ENCODE measurements around the gene CHST8. TPM values are rescaled to one million over a fixed set of nuclear protein-coding genes. Genes with fewer than 3 reads are reported as not detected.

The CHST8 gene
- total and polyA plus RNA-seq, 4 donors: 0.05 to 0.07 TPM; not detected in 2

DNA sequence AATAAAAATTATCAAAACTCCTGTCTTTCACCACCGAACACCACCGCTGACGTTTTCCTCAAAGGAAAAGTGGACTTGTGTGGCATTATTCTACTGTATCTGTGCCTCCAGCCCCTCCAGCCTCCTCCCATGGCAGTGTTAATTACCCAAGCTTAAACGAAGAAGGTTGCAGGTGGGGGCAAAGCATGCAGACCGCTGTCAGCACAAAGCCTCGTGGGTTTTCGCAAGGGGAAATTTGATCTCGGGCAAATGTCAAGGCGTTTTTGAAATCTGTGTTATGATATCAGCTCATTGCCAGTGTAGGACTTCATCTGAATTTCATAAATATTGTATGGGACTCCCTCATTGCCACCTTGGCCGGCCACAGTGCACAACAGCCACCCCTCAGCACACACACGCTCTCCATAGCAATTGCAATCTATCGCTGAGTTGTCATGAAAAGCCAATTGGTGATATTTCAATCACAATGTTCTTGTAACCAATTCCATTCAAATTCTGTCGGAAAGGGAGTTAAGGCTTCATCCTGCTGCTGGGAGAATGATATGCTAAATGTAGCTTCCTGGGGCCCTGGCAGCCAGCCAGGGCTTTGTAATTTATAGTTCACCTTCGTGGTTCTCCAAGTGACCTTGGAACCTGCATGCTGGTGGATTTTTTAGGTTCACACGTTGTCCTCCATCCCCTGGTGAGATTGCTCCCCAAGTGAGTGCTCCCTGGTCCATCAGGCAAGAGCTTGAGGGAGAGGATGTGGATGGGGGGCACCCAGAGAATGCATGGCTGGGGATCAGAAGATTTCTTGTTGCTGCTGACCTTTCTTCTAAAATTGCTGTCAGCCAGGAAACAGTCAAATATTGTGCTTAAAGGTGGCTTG, 16.6 kb downstream of the CHST8 start (continued):
- TF ChIP-seq, protein P1, sequence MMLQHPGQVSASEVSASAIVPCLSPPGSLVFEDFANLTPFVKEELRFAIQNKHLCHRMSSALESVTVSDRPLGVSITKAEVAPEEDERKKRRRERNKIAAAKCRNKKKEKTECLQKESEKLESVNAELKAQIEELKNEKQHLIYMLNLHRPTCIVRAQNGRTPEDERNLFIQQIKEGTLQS (IDR thresholded peaks at IDR 0.05): no peak

DNA sequence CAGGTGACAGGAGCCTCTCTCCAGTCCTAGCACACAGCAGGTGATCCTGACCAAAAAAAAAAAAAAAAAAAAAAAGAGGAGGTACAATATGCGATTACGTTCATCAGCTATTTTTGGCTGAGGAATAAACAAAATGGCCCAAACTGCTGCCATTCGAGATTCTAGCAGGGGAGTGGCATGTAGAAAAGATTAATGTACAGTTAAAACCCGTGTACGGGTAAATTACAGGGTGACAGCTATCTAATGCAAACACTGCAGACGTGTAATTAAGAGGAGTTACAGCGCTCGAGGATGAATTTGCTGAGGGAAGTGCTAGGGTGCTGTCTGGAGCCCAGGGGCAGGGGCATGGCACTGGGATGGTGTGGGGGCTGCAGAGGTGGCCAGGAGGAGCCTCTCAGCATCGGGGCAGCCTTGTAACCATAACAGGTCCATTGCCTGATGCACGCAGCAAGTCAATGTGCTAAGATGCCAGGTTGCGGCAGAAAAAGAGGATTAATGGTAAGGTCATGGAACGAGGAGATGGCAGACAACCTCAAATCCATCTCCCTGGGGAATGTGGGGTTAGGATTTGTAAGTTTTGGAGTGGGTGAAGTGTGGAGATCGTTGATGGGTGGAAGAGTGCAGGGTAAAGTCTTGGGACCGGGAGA, 17.4 kb downstream of the CHST8 start:
- no peak for DNase-seq (ENCODE audit: low spot score)
- Histone ChIP-seq H3K27ac (ENCODE audit: low read depth in 1 of 2, low read length in 2 of 2) (no peak overlapping the region), H3K9ac (ENCODE audit: low read depth in 1 of 2, low read length in 2 of 2) (no peak overlapping the region), H3K4me3 (ENCODE audit: low read depth in 1 of 3, low read length in 3 of 3) (no peak overlapping the region), H3K27me3 (ENCODE audit: control insufficient read depth in 4 of 4, insufficient read depth in 4 of 4, low read length in 3 of 4) (peaks cover 0 to 5% (median under 1%) of the 10 kb centered on the region in 4 donors), H3K9me3 (ENCODE audit: control insufficient read depth in 4 of 4, low read length in 3 of 4) (no peaks in the 10 kb centered on the region), H3K36me3 (ENCODE audit: control insufficient read depth in 4 of 4, insufficient read depth in 3 of 4, low read depth in 1 of 4, low read length in 3 of 4) (no peaks in the 10 kb centered on the region), H3K4me1 (ENCODE audit: control insufficient read depth in 4 of 4, insufficient read depth in 4 of 4, low read length in 3 of 4) (no peaks in the 10 kb centered on the region)
- no peak for TF ChIP-seq RXRA (IDR thresholded peaks at IDR 0.05)
- TF ChIP-seq, protein P2, sequence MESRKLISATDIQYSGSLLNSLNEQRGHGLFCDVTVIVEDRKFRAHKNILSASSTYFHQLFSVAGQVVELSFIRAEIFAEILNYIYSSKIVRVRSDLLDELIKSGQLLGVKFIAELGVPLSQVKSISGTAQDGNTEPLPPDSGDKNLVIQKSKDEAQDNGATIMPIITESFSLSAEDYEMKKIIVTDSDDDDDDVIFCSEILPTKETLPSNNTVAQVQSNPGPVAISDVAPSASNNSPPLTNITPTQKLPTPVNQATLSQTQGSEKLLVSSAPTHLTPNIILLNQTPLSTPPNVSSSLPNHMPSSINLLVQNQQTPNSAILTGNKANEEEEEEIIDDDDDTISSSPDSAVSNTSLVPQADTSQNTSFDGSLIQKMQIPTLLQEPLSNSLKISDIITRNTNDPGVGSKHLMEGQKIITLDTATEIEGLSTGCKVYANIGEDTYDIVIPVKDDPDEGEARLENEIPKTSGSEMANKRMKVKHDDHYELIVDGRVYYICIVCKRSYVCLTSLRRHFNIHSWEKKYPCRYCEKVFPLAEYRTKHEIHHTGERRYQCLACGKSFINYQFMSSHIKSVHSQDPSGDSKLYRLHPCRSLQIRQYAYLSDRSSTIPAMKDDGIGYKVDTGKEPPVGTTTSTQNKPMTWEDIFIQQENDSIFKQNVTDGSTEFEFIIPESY (IDR thresholded peaks at IDR 0.05): no peak
- no peak for TF ChIP-seq GABPA (IDR thresholded peaks at IDR 0.05 in 1 of 2, conservative IDR thresholded peaks at IDR 0.05 in 1 of 2)
- TF ChIP-seq, protein P3, sequence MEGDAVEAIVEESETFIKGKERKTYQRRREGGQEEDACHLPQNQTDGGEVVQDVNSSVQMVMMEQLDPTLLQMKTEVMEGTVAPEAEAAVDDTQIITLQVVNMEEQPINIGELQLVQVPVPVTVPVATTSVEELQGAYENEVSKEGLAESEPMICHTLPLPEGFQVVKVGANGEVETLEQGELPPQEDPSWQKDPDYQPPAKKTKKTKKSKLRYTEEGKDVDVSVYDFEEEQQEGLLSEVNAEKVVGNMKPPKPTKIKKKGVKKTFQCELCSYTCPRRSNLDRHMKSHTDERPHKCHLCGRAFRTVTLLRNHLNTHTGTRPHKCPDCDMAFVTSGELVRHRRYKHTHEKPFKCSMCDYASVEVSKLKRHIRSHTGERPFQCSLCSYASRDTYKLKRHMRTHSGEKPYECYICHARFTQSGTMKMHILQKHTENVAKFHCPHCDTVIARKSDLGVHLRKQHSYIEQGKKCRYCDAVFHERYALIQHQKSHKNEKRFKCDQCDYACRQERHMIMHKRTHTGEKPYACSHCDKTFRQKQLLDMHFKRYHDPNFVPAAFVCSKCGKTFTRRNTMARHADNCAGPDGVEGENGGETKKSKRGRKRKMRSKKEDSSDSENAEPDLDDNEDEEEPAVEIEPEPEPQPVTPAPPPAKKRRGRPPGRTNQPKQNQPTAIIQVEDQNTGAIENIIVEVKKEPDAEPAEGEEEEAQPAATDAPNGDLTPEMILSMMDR (IDR thresholded peaks at IDR 0.05; ENCODE audit: low read depth, low read length, missing input control): no peak
- TF ChIP-seq, protein P4, sequence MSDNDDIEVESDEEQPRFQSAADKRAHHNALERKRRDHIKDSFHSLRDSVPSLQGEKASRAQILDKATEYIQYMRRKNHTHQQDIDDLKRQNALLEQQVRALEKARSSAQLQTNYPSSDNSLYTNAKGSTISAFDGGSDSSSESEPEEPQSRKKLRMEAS (IDR thresholded peaks at IDR 0.05): no peak
- TF ChIP-seq, protein P1 (IDR thresholded peaks at IDR 0.05): no peak
- no peak for TF ChIP-seq HNF4A (conservative IDR thresholded peaks at IDR 0.05)
- TF ChIP-seq, protein P5, sequence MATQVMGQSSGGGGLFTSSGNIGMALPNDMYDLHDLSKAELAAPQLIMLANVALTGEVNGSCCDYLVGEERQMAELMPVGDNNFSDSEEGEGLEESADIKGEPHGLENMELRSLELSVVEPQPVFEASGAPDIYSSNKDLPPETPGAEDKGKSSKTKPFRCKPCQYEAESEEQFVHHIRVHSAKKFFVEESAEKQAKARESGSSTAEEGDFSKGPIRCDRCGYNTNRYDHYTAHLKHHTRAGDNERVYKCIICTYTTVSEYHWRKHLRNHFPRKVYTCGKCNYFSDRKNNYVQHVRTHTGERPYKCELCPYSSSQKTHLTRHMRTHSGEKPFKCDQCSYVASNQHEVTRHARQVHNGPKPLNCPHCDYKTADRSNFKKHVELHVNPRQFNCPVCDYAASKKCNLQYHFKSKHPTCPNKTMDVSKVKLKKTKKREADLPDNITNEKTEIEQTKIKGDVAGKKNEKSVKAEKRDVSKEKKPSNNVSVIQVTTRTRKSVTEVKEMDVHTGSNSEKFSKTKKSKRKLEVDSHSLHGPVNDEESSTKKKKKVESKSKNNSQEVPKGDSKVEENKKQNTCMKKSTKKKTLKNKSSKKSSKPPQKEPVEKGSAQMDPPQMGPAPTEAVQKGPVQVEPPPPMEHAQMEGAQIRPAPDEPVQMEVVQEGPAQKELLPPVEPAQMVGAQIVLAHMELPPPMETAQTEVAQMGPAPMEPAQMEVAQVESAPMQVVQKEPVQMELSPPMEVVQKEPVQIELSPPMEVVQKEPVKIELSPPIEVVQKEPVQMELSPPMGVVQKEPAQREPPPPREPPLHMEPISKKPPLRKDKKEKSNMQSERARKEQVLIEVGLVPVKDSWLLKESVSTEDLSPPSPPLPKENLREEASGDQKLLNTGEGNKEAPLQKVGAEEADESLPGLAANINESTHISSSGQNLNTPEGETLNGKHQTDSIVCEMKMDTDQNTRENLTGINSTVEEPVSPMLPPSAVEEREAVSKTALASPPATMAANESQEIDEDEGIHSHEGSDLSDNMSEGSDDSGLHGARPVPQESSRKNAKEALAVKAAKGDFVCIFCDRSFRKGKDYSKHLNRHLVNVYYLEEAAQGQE (IDR thresholded peaks at IDR 0.05): no peak
- no peak for TF ChIP-seq SP1 (IDR thresholded peaks at IDR 0.05)
- TF ChIP-seq FOXA1 (IDR thresholded peaks at IDR 0.05): no peak
- TF ChIP-seq RAD21 (IDR thresholded peaks at IDR 0.05): no peak
- no peak for TF ChIP-seq NR2F2 (IDR thresholded peaks at IDR 0.05)
- TF ChIP-seq EGR1 (IDR thresholded peaks at IDR 0.05; ENCODE audit: low read depth in 2 of 2): no peak
- no peak for TF ChIP-seq FOXA2 (IDR thresholded peaks at IDR 0.05)
- TF ChIP-seq TAF1 (conservative IDR thresholded peaks at IDR 0.05): no peak
- TF ChIP-seq HNF4G (IDR thresholded peaks at IDR 0.05): no peak
- TF ChIP-seq JUND (IDR thresholded peaks at IDR 0.05): no peak
- WGBS: 45% methylated on average over 14 of the region's 14 CpGs
